Endothelial cell of umbilical vein (primary cell): ENCODE data around the gene MALT1. TPM values are rescaled to one million over a fixed set of nuclear protein-coding genes. Genes with fewer than 3 reads are reported as not detected.

Source experiments
- BruUV-seq: library from RNA; stranded (reverse); fragments of 400-500 nt; replicated peaks from 2 replicates; lab custom pipeline; 2021; lab: Mats Ljungman, UMichigan
- CTCF ChIA-PET: fragments of 300-600, 350-600 bp; sonication (Branson Sonifier 250); formaldehyde crosslinking; loops from one replicate; lab custom pipeline; 2021; ENCODE audit warnings: antibody characterized with exemption, inconsistent platforms; lab: Charles Lee
- POLR2A ChIA-PET: fragments of 300-600, 350-600 bp; sonication (Branson Sonifier 250); formaldehyde crosslinking; loops from one replicate; lab custom pipeline; 2021; ENCODE audit warnings: antibody characterized with exemption, inconsistent platforms; lab: Charles Lee
- DNase-seq: peaks from one replicate; pipeline ENCODE4 v3.0.0-alpha.2; 2011; ENCODE audit warnings: low read depth, low spot score
- FAIRE-seq: peaks from 2 replicates; lab custom pipeline; 2011; peaks lifted over from hg19 to GRCh38; lab: Jason Lieb, UNC
- H2AFZ ChIP-seq: 2 replicates; pipeline ENCODE4 v1.6.0; 2012; ENCODE audit warnings: low read depth, low read length, control low read depth, inconsistent platforms
- H3K27ac ChIP-seq: 2 replicates; pipeline ENCODE4 v1.5.1; 2011; ENCODE audit warnings: low read depth, mild to moderate bottlenecking, control low read depth, low read length, moderate library complexity; ENCODE audit not compliant: insufficient read depth
- H3K27me3 ChIP-seq, 2 experiments: 2 replicates each; pipeline versions ENCODE4 v1.6.0 to v1.6.1; 2011; ENCODE audit warnings: low read length in 2 of 2, mixed read lengths in 1 of 2; ENCODE audit not compliant: control insufficient read depth in 2 of 2, insufficient read depth in 2 of 2
- H3K36me3 ChIP-seq, 2 experiments: 2 replicates in 1 of 2; 3 replicates in 1 of 2; pipeline ENCODE4 v1.5.1; 2011; ENCODE audit warnings: low read length in 2 of 2, mild to moderate bottlenecking in 1 of 2, moderate library complexity in 1 of 2; ENCODE audit not compliant: control insufficient read depth in 2 of 2, insufficient read depth in 2 of 2; ENCODE audit errors: extremely low read depth in 1 of 2
- H3K4me1 ChIP-seq: 3 replicates; pipeline ENCODE4 v1.5.1; 2011; ENCODE audit warnings: mild to moderate bottlenecking, low read length; ENCODE audit not compliant: control insufficient read depth, insufficient read depth; ENCODE audit errors: extremely low read depth
- H3K4me2 ChIP-seq: 2 replicates; pipeline ENCODE4 v1.6.1; 2011; ENCODE audit warnings: low read length, control low read depth, mixed read lengths; ENCODE audit not compliant: insufficient read depth
- H3K4me3 ChIP-seq, 3 experiments: fragments of 200-600 bp in 1 of 3; sonication (generic), shearing (Covaris generic) in 1 of 3; replicated peaks in 1 of 3; 2 replicates each; pipeline ENCODE4 v1.5.1; 2011 to 2016; ENCODE audit warnings: control low read depth in 3 of 3, low read length in 3 of 3, mild to moderate bottlenecking in 2 of 3, inconsistent platforms in 1 of 3, low read depth in 1 of 3, moderate library complexity in 1 of 3; ENCODE audit not compliant: insufficient read depth in 1 of 3
- H3K79me2 ChIP-seq: 2 replicates; pipeline ENCODE4 v1.6.0; 2012; ENCODE audit warnings: low read length, inconsistent platforms; ENCODE audit not compliant: control insufficient read depth, insufficient read depth
- H3K9ac ChIP-seq: replicated peaks from 2 replicates; pipeline ENCODE3; 2011; ENCODE audit warnings: low read length, control low read depth; ENCODE audit not compliant: insufficient read depth; ENCODE audit errors: extremely low read depth
- H3K9me1 ChIP-seq: replicated peaks from 3 replicates; pipeline ENCODE4 v1.6.0; 2011; ENCODE audit warnings: mild to moderate bottlenecking, low read length; ENCODE audit not compliant: control insufficient read depth, insufficient read depth; ENCODE audit errors: extremely low read depth
- H3K9me3 ChIP-seq: replicated peaks from 2 replicates; pipeline ENCODE4 v1.5.1; 2012; ENCODE audit warnings: low read length, inconsistent platforms; ENCODE audit not compliant: control insufficient read depth, insufficient read depth
- H4K20me1 ChIP-seq: replicated peaks from 2 replicates; pipeline ENCODE3; 2011; ENCODE audit warnings: mild to moderate bottlenecking, low read length; ENCODE audit not compliant: control insufficient read depth, insufficient read depth; ENCODE audit errors: extremely low read depth
- EZH2 ChIP-seq: IDR thresholded peaks from 2 replicates; pipeline ENCODE4 v1.6.1; 2012; ENCODE audit warnings: borderline replicate concordance, low read depth, mild to moderate bottlenecking, moderate library complexity, low read length, inconsistent platforms; ENCODE audit not compliant: severe bottlenecking
- FOS ChIP-seq: IDR thresholded peaks from 2 replicates; pipeline ENCODE4 v1.6.1; 2011; ENCODE audit warnings: mild to moderate bottlenecking, low read length, moderate library complexity, borderline replicate concordance; ENCODE audit not compliant: insufficient read depth
- GATA2 ChIP-seq: IDR thresholded peaks from 2 replicates; pipeline ENCODE4 v1.7.0; 2011; ENCODE audit warnings: low read depth, mild to moderate bottlenecking, moderate library complexity, mixed read lengths, low read length; ENCODE audit not compliant: insufficient read length, insufficient read depth
- JUN ChIP-seq: IDR thresholded peaks from 2 replicates; pipeline ENCODE4 v1.6.1; 2011; ENCODE audit warnings: borderline replicate concordance, low read depth; ENCODE audit not compliant: insufficient read length, insufficient read depth
- MYC ChIP-seq: IDR thresholded peaks from one replicate; pipeline ENCODE4 v1.6.1; 2011; ENCODE audit warnings: mild to moderate bottlenecking, low read depth, low read length
- POLR2A ChIP-seq: IDR thresholded peaks from 2 replicates; pipeline ENCODE4 v1.6.1; 2012; ENCODE audit warnings: low read depth, mild to moderate bottlenecking, control low read depth, low read length
- POLR2AphosphoS5 ChIP-seq: IDR thresholded peaks from 2 replicates; pipeline ENCODE4 v1.6.1; 2012; ENCODE audit warnings: low read depth, mild to moderate bottlenecking, control low read depth, low read length, moderate library complexity; ENCODE audit not compliant: insufficient read depth
- dilution Hi-C: fragments of 300-500 bp; cut with MboI; formaldehyde crosslinking; loops from one replicate; pipeline ENCODE4 v1.15.0; 2019; ENCODE audit warnings: low sequenced_read_pairs; ENCODE audit not compliant: extremely low pct_ligation_motif_present
- intact Hi-C: fragments of 100-400 bp; cut with micrococcal nuclease; formaldehyde crosslinking; loops from one replicate; pipeline ENCODE4 v1.10.0; 2022
- polyA plus RNA-seq, 4 experiments: library from polyadenylated mRNA; depleted of rRNA in 3 of 4; stranded (reverse) in 3 of 4; unstranded in 1 of 4; fragments of >200 nt; gene quantifications; 2 replicates each; pipeline versions ENCODE4 v1.2.1 to v1.2.3, GENCODE V29; 2011 to 2012; ENCODE audit warnings: missing spikeins in 1 of 4
- total RNA-seq: library from RNA; stranded (reverse); gene quantifications from 2 replicates; pipeline ENCODE4 v1.2.3, GENCODE V29; 2021
- TF ChIP-seq, protein P1 (sequence below): IDR thresholded peaks from 2 replicates; pipeline ENCODE4 v1.6.1; 2011; ENCODE audit not compliant: insufficient read depth, insufficient read length
- TF ChIP-seq, protein P2 (sequence below), 2 donors: IDR thresholded peaks; 1 replicate in 1 of 2; 2 replicates in 1 of 2; pipeline ENCODE4 v1.5.1; 2011; ENCODE audit warnings: low read length in 2 of 2, mild to moderate bottlenecking in 2 of 2, moderate library complexity in 2 of 2, control low read depth in 1 of 2, inconsistent platforms in 1 of 2, low read depth in 1 of 2; ENCODE audit not compliant: insufficient read depth in 1 of 2; ENCODE audit errors: extremely low read depth in 1 of 2

The MALT1 gene
- total and polyA plus RNA-seq, 2 donors (not counting 3 experiments of a cell fraction or from before 2014, with no cell fraction given): 2.8 to 5.1 TPM

DNA sequence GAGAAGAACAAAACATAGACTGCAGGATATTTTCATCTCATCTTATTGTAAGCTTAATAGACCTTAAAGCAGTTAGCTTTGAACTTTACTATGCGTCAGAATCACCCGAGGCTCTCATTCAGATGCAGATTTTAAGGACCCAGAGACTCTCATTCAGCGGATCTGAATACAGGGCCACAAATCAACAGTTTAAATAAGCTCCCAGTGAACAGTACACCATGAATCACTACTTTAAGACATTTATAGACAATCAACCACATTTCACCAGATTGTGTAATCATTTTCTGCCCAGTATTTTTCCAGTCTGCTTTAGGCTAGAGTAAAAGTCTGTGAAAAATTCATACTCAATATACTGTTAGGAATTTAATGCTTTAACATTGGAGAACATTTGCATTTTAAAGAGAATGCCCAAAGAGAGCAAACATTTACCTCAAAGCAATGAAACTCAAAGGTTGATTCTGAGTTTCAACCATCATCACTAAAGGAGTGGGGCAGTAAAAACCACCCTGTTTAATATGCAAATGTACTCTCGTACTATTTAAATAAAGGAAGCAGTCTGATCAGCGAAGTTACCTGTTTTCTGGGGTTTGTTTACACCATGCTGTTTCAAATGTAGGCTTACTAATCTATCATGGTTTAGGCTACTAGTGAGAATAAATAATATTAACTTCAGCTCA is 31.4 kb upstream of the MALT1 start:
- ChIA-PET CTCF (no interaction called here), POLR2A (no interaction called here)
- Histone ChIP-seq H2AFZ (no peak overlapping the region), H3K27ac (no peak overlapping the region), H3K9me3 (no peaks in the 10 kb centered on the region), H3K36me3 (no peaks in the 10 kb centered on the region), H3K4me1 (no peaks in the 10 kb centered on the region), H3K4me3 (no peak overlapping the region), H3K27me3 (peaks cover 0 to 2% of the 10 kb centered on the region in 2 experiments), H3K4me2 (no peak overlapping the region), H3K79me2 (no peaks in the 10 kb centered on the region), H4K20me1 (no peaks in the 10 kb centered on the region), H3K9me1 (no peaks in the 10 kb centered on the region), H3K9ac (no peak overlapping the region)
- FAIRE-seq (no peak), DNase-seq (no peak)
- no TSS peak for BruUV-seq
- dilution Hi-C loops: no loop called here
- TF ChIP-seq EZH2 (no peak), POLR2AphosphoS5 (no peak), JUN (no peak), MYC (no peak), POLR2A (no peak), GATA2 (no peak), FOS (no peak)
- TF ChIP-seq, protein P1, sequence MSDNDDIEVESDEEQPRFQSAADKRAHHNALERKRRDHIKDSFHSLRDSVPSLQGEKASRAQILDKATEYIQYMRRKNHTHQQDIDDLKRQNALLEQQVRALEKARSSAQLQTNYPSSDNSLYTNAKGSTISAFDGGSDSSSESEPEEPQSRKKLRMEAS: no peak
- TF ChIP-seq, protein P2, sequence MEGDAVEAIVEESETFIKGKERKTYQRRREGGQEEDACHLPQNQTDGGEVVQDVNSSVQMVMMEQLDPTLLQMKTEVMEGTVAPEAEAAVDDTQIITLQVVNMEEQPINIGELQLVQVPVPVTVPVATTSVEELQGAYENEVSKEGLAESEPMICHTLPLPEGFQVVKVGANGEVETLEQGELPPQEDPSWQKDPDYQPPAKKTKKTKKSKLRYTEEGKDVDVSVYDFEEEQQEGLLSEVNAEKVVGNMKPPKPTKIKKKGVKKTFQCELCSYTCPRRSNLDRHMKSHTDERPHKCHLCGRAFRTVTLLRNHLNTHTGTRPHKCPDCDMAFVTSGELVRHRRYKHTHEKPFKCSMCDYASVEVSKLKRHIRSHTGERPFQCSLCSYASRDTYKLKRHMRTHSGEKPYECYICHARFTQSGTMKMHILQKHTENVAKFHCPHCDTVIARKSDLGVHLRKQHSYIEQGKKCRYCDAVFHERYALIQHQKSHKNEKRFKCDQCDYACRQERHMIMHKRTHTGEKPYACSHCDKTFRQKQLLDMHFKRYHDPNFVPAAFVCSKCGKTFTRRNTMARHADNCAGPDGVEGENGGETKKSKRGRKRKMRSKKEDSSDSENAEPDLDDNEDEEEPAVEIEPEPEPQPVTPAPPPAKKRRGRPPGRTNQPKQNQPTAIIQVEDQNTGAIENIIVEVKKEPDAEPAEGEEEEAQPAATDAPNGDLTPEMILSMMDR (IDR thresholded peaks at IDR 0.05; ENCODE audit: extremely low read depth in 1 of 2, insufficient read depth in 1 of 2, low read depth in 1 of 2, low read length in 2 of 2): no peak
- intact Hi-C loops: no loop called here
